Osteoblast (primary cell): ENCODE data around the gene SRSF7. TPM values are rescaled to one million over a fixed set of nuclear protein-coding genes. Genes with fewer than 3 reads are reported as not detected.
"Not testable (repeated sequence)": the region's sequence is repeated elsewhere in the genome, so short reads cannot be mapped to it uniquely, and the experiment has no call there.

Experiments
- DNase-seq: peaks from one replicate; pipeline ENCODE4 v3.0.0; 2011; ENCODE audit warnings: low spot score, mixed read lengths; ENCODE audit not compliant: insufficient read length; ENCODE audit errors: missing footprints
- H2AFZ ChIP-seq: 2 replicates; pipeline ENCODE4 v1.6.0; 2011; ENCODE audit warnings: mild to moderate bottlenecking, low read length
- H3K27ac ChIP-seq: 2 replicates; pipeline ENCODE4 v1.5.1; 2011; ENCODE audit warnings: mild to moderate bottlenecking, low read depth, low read length, moderate library complexity
- H3K27me3 ChIP-seq: 2 replicates; pipeline ENCODE4 v1.6.0; 2012; ENCODE audit warnings: mild to moderate bottlenecking, control low read depth, inconsistent platforms, low read length, moderate library complexity; ENCODE audit not compliant: insufficient read depth
- H3K36me3 ChIP-seq: 2 replicates; pipeline ENCODE4 v1.5.1; 2011; ENCODE audit warnings: mild to moderate bottlenecking, low read length, control low read depth, moderate library complexity; ENCODE audit not compliant: insufficient read depth
- H3K4me1 ChIP-seq: 2 replicates; pipeline ENCODE4 v1.5.1; 2011; ENCODE audit warnings: mild to moderate bottlenecking, low read length, control low read depth, moderate library complexity; ENCODE audit not compliant: insufficient read depth
- H3K4me2 ChIP-seq: 2 replicates; pipeline ENCODE4 v1.6.0; 2011; ENCODE audit warnings: mild to moderate bottlenecking, low read length; ENCODE audit not compliant: insufficient read depth
- H3K4me3 ChIP-seq: fragments of 200-600 bp; sonication (generic); 3 replicates; pipeline ENCODE4 v1.5.1; 2012; ENCODE audit warnings: mild to moderate bottlenecking, low read length, inconsistent platforms; ENCODE audit not compliant: insufficient read depth
- H3K79me2 ChIP-seq: 2 replicates; pipeline ENCODE4 v1.6.0; 2012; ENCODE audit warnings: mild to moderate bottlenecking, low read length, control low read depth, inconsistent platforms; ENCODE audit not compliant: insufficient read depth
- H3K9me3 ChIP-seq: 2 replicates; pipeline ENCODE4 v1.5.1; 2011; ENCODE audit warnings: low read depth, low read length, control low read depth
- H4K20me1 ChIP-seq: 2 replicates; pipeline ENCODE4 v1.6.0; 2012; ENCODE audit warnings: mild to moderate bottlenecking, low read length, control low read depth; ENCODE audit not compliant: insufficient read depth
- CTCF ChIP-seq: IDR thresholded peaks from 2 replicates; pipeline ENCODE4 v1.5.1; 2011; ENCODE audit warnings: mild to moderate bottlenecking, low read depth, low read length, moderate library complexity; ENCODE audit errors: extremely low read depth
- total RNA-seq: library from RNA; depleted of rRNA; stranded (reverse); fragments of >200 nt; gene quantifications from 2 replicates; pipeline ENCODE4 v1.2.3, GENCODE V29; 2012

The SRSF7 gene
- total RNA-seq, 1 donor: 48.1 TPM

GRCh38 chr2:38763228-38763627 lies 12.1 kb upstream of the SRSF7 start:
- no peak for DNase-seq
- H3K36me3 ChIP-seq: no peaks in the 10 kb centered on the region
- no peaks in the 10 kb centered on the region for H3K27me3 ChIP-seq
- no peak overlapping the region for H3K4me3 ChIP-seq
- H4K20me1 ChIP-seq: no peaks in the 10 kb centered on the region
- no peak overlapping the region for H2AFZ ChIP-seq
- peaks cover 19% of the 10 kb centered on the region for H3K4me1 ChIP-seq
- no peaks in the 10 kb centered on the region for H3K9me3 ChIP-seq
- no peak overlapping the region for H3K27ac ChIP-seq
- no peak overlapping the region for H3K4me2 ChIP-seq
- TF ChIP-seq CTCF: no peak
- H3K79me2 ChIP-seq: no peaks in the 10 kb centered on the region

GRCh38 chr2:38755891-38756290 lies 4.7 kb upstream of the SRSF7 start:
- not testable (repeated sequence) for H3K79me2 ChIP-seq, H3K36me3 ChIP-seq, H3K4me2 ChIP-seq, H3K9me3 ChIP-seq, H3K4me3 ChIP-seq, H2AFZ ChIP-seq, H3K27ac ChIP-seq, H3K4me1 ChIP-seq, H3K27me3 ChIP-seq, DNase-seq, H4K20me1 ChIP-seq

GRCh38 chr2:38754506-38754905 lies 3.3 kb upstream of the SRSF7 start:
- no peak for TF ChIP-seq CTCF
- no peak for DNase-seq
- Histone ChIP-seq H3K4me1 (peaks cover 8% of the 10 kb centered on the region), H3K27ac (no peak overlapping the region), H3K9me3 (no peaks in the 10 kb centered on the region), H4K20me1 (peaks cover 11% of the 10 kb centered on the region), H3K79me2 (peaks cover 16% of the 10 kb centered on the region), H3K27me3 (no peaks in the 10 kb centered on the region), H2AFZ (peak overlapping the region; percentile 70), H3K4me2 (peak overlapping the region; percentile 68), H3K4me3 (no peak overlapping the region), H3K36me3 (peaks cover 6% of the 10 kb centered on the region)

GRCh38 chr2:38754049-38754448 lies 2.9 kb upstream of the SRSF7 start:
- no peak overlapping the region for H3K4me3 ChIP-seq

More at GRCh38 chr2:38754049-38754448, 2.9 kb upstream of the SRSF7 start:
- Histone ChIP-seq H3K79me2 (peaks cover 21% of the 10 kb centered on the region), H3K4me1 (peaks cover 12% of the 10 kb centered on the region), H3K9me3 (no peaks in the 10 kb centered on the region), H3K27me3 (no peaks in the 10 kb centered on the region), H3K27ac (peak overlapping the region; percentile 28), H2AFZ (peak overlapping the region; percentile 67), H3K4me2 (peak overlapping the region; percentile 68), H4K20me1 (peaks cover 16% of the 10 kb centered on the region), H3K36me3 (peaks cover 11% of the 10 kb centered on the region)
- TF ChIP-seq CTCF: no peak
- DNase-seq: no peak
